Renal cortex interstitium (tissue), 11 donors: Measurements from ENCODE around the gene HBM. TPM values are rescaled to one million over a fixed set of nuclear protein-coding genes. Genes with fewer than 3 reads are reported as not detected.
"Not testable (repeated sequence)": the region's sequence is repeated elsewhere in the genome, so short reads cannot be mapped to it uniquely, and the experiment has no call there.

Experiments used
- DNase-seq, 11 donors: peaks; one replicate each; pipeline ENCODE4 v3.0.0-alpha.2; 2013; ENCODE audit warnings: low read depth in 9 of 11, low spot score in 4 of 11; ENCODE audit errors: extremely low read depth in 1 of 11
- polyA plus RNA-seq, 3 donors: library from polyadenylated mRNA; unstranded; fragments of 120-200 nt; gene quantifications; one replicate each; pipeline ENCODE4 v1.2.1, GENCODE V29; 2013; ENCODE audit not compliant: insufficient read length in 3 of 3

The HBM gene
- polyA plus RNA-seq, 3 donors = 5.0 to 5.2 (median 5.0) TPM

- DNase-seq = not testable (repeated sequence)
Measured at GRCh38 chr16:163696-164095, 2.1 kb upstream of the HBM start.

- DNase-seq = not testable (repeated sequence)
Measured at GRCh38 chr16:164134-164823, 1.5 kb upstream of the HBM start.

GRCh38 chr16:164827-165538 is 795 bp upstream of the HBM start:
- no peak for DNase-seq

GRCh38 chr16:166375-167121 is 770 bp downstream of the HBM start:
- no peak for DNase-seq

- DNase-seq = no peak
Measured at GRCh38 chr16:167122-167690, 1.4 kb downstream of the HBM start.

- DNase-seq = no peak
Measured at GRCh38 chr16:168424-168823, 2.6 kb downstream of the HBM start.

GRCh38 chr16:169014-169413 is 3.2 kb downstream of the HBM start:
- no peak for DNase-seq

GRCh38 chr16:170088-170507 is 4.3 kb downstream of the HBM start:
- not testable (repeated sequence) for DNase-seq

- DNase-seq = no peak
Measured at GRCh38 chr16:170788-171187, 5.0 kb downstream of the HBM start.

- DNase-seq = not testable (repeated sequence)
Measured at GRCh38 chr16:172374-172941, 6.7 kb downstream of the HBM start, which contains the start of gene HBA2. Gene HBA2, plus strand, starts transcription at chr16:172876. Its CDS starts 37 bp downstream, at chr16:172913.

- not testable (repeated sequence) for DNase-seq
Measured at GRCh38 chr16:173211-173854, 7.6 kb downstream of the HBM start.

GRCh38 chr16:173928-174769 is 8.4 kb downstream of the HBM start:
- not testable (repeated sequence) for DNase-seq

- no peak for DNase-seq
Measured at GRCh38 chr16:175011-175949, 9.5 kb downstream of the HBM start.

GRCh38 chr16:176006-176405 is 10.2 kb downstream of the HBM start:
- DNase-seq = not testable (repeated sequence)

GRCh38 chr16:176477-177382 is 11.0 kb downstream of the HBM start, which contains the start of gene HBA1:
Gene HBA1, plus strand, starts transcription at chr16:176680. Its CDS starts 37 bp downstream, at chr16:176717.
- not testable (repeated sequence) for DNase-seq

- DNase-seq = no peak
Measured at GRCh38 chr16:177394-177822, 11.6 kb downstream of the HBM start.
